Nephron progenitor cell (in vitro differentiated cells): ENCODE results near the gene EML5.

Source experiments
- DNase-seq: peaks from one replicate; pipeline ENCODE4 v3.0.0; 2021
- H3K27ac Mint-ChIP-seq: 2 replicates; pipeline ENCODE4 v1.8.0; 2021; ENCODE audit warnings: mild to moderate bottlenecking, moderate library complexity, mixed read lengths
- H3K27me3 Mint-ChIP-seq: 2 replicates; pipeline ENCODE4 v1.8.0; 2021; ENCODE audit warnings: mild to moderate bottlenecking, low read depth, mixed read lengths; ENCODE audit not compliant: poor library complexity
- H3K36me3 Mint-ChIP-seq: 2 replicates; pipeline ENCODE4 v1.8.0; 2021; ENCODE audit warnings: low read depth, mixed read lengths
- H3K4me1 Mint-ChIP-seq: 2 replicates; pipeline ENCODE4 v1.8.0; 2021; ENCODE audit warnings: mixed read lengths
- H3K4me3 Mint-ChIP-seq: 2 replicates; pipeline ENCODE4 v1.8.0; 2021; ENCODE audit warnings: mild to moderate bottlenecking, moderate library complexity, mixed read lengths
- H3K9me3 Mint-ChIP-seq: 2 replicates; pipeline ENCODE4 v1.8.0; 2021; ENCODE audit warnings: mild to moderate bottlenecking, moderate library complexity, mixed read lengths
- CTCF ChIP-seq: fragments of 200-600 bp; sonication (generic); IDR thresholded peaks from 2 replicates; pipeline ENCODE4 v1.5.0; 2021; ENCODE audit warnings: antibody characterized with exemption

EML5 gene

DNA sequence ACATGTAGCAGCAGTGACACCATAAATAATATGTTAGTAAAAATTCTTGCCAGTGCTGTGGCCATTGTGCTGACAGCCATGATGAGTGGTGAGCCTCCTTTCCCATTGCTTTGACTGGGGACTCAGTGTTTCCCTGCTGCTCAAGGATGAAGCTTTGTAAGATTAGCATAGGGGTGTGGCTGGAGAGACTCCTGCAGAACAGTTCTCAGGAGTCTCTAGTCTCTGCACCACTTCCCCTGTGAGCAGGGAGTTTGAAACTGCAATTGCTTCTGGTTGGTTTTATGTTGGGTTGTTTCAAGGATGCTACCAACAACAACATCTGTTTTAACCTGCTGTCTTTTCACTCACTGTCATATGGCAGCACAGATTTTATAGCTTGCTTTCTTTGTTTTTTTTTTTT, 188.5 kb downstream of the EML5 start:
- TF ChIP-seq CTCF: no peak
- Mint-ChIP-seq H3K27ac (peak overlapping the region; percentile 45), H3K4me3 (no peak overlapping the region), H3K9me3 (no peaks in the 10 kb centered on the region), H3K36me3 (peaks cover 100% of the 10 kb centered on the region), H3K27me3 (no peaks in the 10 kb centered on the region), H3K4me1 (peaks cover 18% of the 10 kb centered on the region)
- no peak for DNase-seq

DNA sequence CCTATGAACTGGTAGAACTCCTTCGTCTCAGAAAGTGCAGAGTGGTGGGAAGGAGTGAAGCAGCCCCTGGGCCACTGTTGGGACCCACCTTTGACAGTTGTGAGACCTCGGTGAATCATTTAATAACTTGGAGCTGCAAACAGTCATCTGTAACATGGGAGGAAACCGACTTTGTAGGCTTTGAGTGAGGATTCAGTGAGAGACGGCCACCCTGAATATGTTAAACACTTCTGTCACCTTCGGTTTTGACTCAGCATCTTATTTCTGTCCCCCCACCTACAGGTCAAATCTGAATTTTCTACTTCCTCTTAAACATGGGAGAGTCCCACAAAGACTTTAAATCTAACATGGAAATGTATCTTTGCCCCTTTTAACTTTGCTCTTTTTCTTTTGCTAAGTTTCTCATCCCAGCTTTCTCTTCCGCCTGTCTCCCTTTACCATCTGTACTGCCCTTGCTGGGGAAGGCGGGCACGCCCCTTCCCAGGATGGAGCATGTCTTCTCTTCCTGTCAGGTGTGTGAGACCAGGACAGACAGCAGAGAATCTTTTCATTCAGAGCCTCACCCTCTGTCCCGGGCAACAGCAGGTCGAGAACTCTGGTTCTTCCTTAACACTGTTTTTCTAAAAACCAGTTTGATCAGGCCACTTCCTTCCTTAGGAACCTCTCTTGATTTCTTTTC, 192.9 kb downstream of the EML5 start:
- H3K27me3 Mint-ChIP-seq: no peaks in the 10 kb centered on the region
- peak overlapping the region; percentile 56 for H3K4me3 Mint-ChIP-seq
- H3K36me3 Mint-ChIP-seq: peaks cover 90% of the 10 kb centered on the region
- peak overlapping the region; percentile 85 for H3K27ac Mint-ChIP-seq
- H3K4me1 Mint-ChIP-seq: peaks cover 43% of the 10 kb centered on the region
- no peak for TF ChIP-seq CTCF
- DNase-seq: no peak
- H3K9me3 Mint-ChIP-seq: no peaks in the 10 kb centered on the region

DNA sequence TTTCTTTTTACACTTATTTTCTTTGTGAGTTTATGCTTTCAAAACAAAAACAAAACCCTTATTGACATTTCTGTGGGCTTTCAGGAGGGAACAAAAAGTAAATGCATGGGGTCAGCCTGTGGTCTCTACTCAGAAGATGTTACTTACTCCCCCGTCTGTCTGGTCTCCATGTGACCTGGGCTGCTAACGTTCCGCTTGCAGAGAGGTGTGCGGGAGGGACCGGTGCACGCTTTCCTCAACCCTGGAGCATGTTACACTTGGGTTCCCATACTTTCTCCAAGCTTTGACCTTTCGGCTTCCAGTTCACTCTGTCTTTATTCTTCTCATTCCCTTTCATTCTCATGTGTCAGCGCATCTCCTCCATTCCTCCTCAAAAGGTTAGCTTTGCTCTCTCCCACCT, 193.4 kb downstream of the EML5 start:
- Mint-ChIP-seq H3K9me3 (no peaks in the 10 kb centered on the region), H3K36me3 (peaks cover 90% of the 10 kb centered on the region), H3K4me3 (peak overlapping the region; percentile 56), H3K27me3 (no peaks in the 10 kb centered on the region), H3K27ac (peak overlapping the region; percentile 85), H3K4me1 (peaks cover 43% of the 10 kb centered on the region)
- no peak for TF ChIP-seq CTCF
- DNase-seq: no peak

GRCh38 chr14:88598097-88598675, 194.6 kb downstream of the EML5 start:
- Mint-ChIP-seq H3K4me1 (peaks cover 43% of the 10 kb centered on the region), H3K9me3 (no peaks in the 10 kb centered on the region), H3K4me3 (no peak overlapping the region), H3K36me3 (peaks cover 90% of the 10 kb centered on the region), H3K27ac (peak overlapping the region; percentile 69), H3K27me3 (no peaks in the 10 kb centered on the region)
- DNase-seq: no peak
- TF ChIP-seq CTCF: no peak

GRCh38 chr14:88597601-88598000, 195.2 kb downstream of the EML5 start:
- H3K4me3 Mint-ChIP-seq: no peak overlapping the region
- H3K4me1 Mint-ChIP-seq: peaks cover 43% of the 10 kb centered on the region
- TF ChIP-seq CTCF: no peak
- no peaks in the 10 kb centered on the region for H3K9me3 Mint-ChIP-seq
- no peak for DNase-seq
- H3K27ac Mint-ChIP-seq: peak overlapping the region; percentile 69
- H3K36me3 Mint-ChIP-seq: peaks cover 89% of the 10 kb centered on the region
- H3K27me3 Mint-ChIP-seq: no peaks in the 10 kb centered on the region

DNA sequence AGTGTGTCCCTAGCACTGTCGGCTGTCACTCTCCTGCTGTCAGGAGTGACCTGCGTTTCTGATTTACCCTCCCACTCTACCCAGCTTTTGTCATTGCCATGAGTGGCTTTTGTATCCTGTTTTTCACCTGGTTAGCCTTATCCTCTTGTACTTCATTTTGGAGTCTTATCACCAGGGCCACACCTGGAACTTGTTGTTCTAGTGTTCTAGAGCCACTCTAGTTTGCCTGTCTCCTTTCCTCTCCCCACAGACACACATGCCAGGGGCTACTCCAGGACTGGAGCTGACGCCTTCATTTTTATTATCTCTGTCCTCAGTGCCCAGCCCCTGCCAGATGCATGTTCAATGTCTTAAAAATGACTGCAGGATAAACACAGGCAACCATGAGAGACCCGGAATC, 195.7 kb downstream of the EML5 start:
- DNase-seq: no peak
- Mint-ChIP-seq H3K36me3 (peaks cover 85% of the 10 kb centered on the region), H3K27ac (peak overlapping the region; percentile 69), H3K4me1 (peaks cover 43% of the 10 kb centered on the region), H3K4me3 (no peak overlapping the region), H3K9me3 (no peaks in the 10 kb centered on the region), H3K27me3 (no peaks in the 10 kb centered on the region)
- no peak for TF ChIP-seq CTCF
